PC-3 (cell line): Measurements from ENCODE around the gene STAT5B.

ENCODE experiments used
- EZH2phosphoT487 ChIP-seq: fragments of 300-600 bp; sonication (generic); IDR thresholded peaks from 2 replicates; pipeline ENCODE4 v1.6.1; 2018; ENCODE audit warnings: mild to moderate bottlenecking, antibody characterized with exemption, low read length, borderline replicate concordance
- TF ChIP-seq, protein P1 (sequence below): fragments of 300-600 bp; sonication (generic); conservative IDR thresholded peaks from 2 replicates; pipeline ENCODE4 v1.5.1; 2017; ENCODE audit warnings: antibody characterized with exemption, low read depth, mild to moderate bottlenecking, low read length

GRCh38 chr17:42202696-42203095, 73.5 kb downstream of the STAT5B start:
- TF ChIP-seq, protein P1, sequence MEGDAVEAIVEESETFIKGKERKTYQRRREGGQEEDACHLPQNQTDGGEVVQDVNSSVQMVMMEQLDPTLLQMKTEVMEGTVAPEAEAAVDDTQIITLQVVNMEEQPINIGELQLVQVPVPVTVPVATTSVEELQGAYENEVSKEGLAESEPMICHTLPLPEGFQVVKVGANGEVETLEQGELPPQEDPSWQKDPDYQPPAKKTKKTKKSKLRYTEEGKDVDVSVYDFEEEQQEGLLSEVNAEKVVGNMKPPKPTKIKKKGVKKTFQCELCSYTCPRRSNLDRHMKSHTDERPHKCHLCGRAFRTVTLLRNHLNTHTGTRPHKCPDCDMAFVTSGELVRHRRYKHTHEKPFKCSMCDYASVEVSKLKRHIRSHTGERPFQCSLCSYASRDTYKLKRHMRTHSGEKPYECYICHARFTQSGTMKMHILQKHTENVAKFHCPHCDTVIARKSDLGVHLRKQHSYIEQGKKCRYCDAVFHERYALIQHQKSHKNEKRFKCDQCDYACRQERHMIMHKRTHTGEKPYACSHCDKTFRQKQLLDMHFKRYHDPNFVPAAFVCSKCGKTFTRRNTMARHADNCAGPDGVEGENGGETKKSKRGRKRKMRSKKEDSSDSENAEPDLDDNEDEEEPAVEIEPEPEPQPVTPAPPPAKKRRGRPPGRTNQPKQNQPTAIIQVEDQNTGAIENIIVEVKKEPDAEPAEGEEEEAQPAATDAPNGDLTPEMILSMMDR, result no peak
- TF ChIP-seq EZH2phosphoT487, result no peak
